ENCODE measurements around the gene EMILIN1.
A peak's percentile ranks its signal among the peaks of the same experiment; 100 is the strongest.

Gene EMILIN1

GRCh38 chr2:27127883-27128667, 49.7 kb downstream of the EMILIN1 start:
- DNase-seq: no peak

- DNase-seq: no peak
These were observed 50.5 kb downstream of the EMILIN1 start for GRCh38 chr2:27128668-27129571.

- no peak for DNase-seq
These were observed 52.0 kb downstream of the EMILIN1 start for GRCh38 chr2:27130396-27130795.

- DNase-seq: no peak
These were observed 53.0 kb downstream of the EMILIN1 start for GRCh38 chr2:27131429-27131828.

- peak; percentile 33 for DNase-seq
These were observed 54.9 kb downstream of the EMILIN1 start for GRCh38 chr2:27133195-27133875.

- peak; percentile 98 for DNase-seq
These were observed 55.7 kb downstream of the EMILIN1 start, which contains the start of gene PREB for GRCh38 chr2:27133905-27134780. PREB (minus strand) TSS chr2:27134636; CDS start chr2:27134421, 215 bp downstream.

GRCh38 chr2:27134781-27135477, 56.5 kb downstream of the EMILIN1 start:
- DNase-seq: no peak

GRCh38 chr2:27135478-27135955, 57.1 kb downstream of the EMILIN1 start:
- no peak for DNase-seq

Measured in femur (tissue), 1 donor.